GM23338 (cell line): Measurements from ENCODE around the gene TTC38. TPM values are rescaled to one million over a fixed set of nuclear protein-coding genes. Genes with fewer than 3 reads are reported as not detected.
A peak's percentile ranks its signal among the peaks of the same experiment; 100 is the strongest.

Experiments used
- ATAC-seq: fragments of 200-7000 bp; cut with Tn5 transposase; 3 replicates; pipeline ENCODE4 v1.9.1; 2020
- DNase-seq: peaks from one replicate; pipeline ENCODE4 v3.0.0-alpha.2; 2015; ENCODE audit warnings: low spot score
- H2AFZ ChIP-seq: fragments of 200-600 bp; sonication (generic); 2 replicates; pipeline ENCODE4 v1.8.0; 2016; ENCODE audit warnings: antibody characterized with exemption, mild to moderate bottlenecking, moderate library complexity
- H3F3A ChIP-seq: fragments of 200-600 bp; sonication (generic); replicated peaks from 2 replicates; pipeline ENCODE4 v1.8.0; 2017; ENCODE audit warnings: antibody characterized with exemption, mixed run types, low read depth
- H3K27ac ChIP-seq: fragments of 200-600 bp; sonication (generic); 2 replicates; pipeline ENCODE4 v1.6.1; 2016; ENCODE audit warnings: low read depth
- H3K27me3 ChIP-seq: fragments of 200-600 bp; sonication (generic); 2 replicates; pipeline ENCODE4 v1.8.0; 2016; ENCODE audit warnings: mild to moderate bottlenecking, mixed run types, moderate library complexity; ENCODE audit not compliant: insufficient read depth
- H3K36me3 ChIP-seq: fragments of 200-600 bp; sonication (generic); 2 replicates; pipeline ENCODE4 v1.8.0; 2016; ENCODE audit warnings: mild to moderate bottlenecking; ENCODE audit not compliant: insufficient read depth
- H3K4me1 ChIP-seq: fragments of 200-600 bp; sonication (generic); 2 replicates; pipeline ENCODE4 v1.8.0; 2016; ENCODE audit warnings: mild to moderate bottlenecking, moderate library complexity; ENCODE audit not compliant: insufficient read depth
- H3K4me2 ChIP-seq: fragments of 200-600 bp; sonication (generic); 2 replicates; pipeline ENCODE4 v1.7.1; 2017; ENCODE audit warnings: mixed run types
- H3K4me3 ChIP-seq: fragments of 200-600 bp; sonication (generic); 2 replicates; pipeline ENCODE4 v1.6.1; 2016; ENCODE audit warnings: mixed run types
- H3K79me2 ChIP-seq: fragments of 200-600 bp; sonication (generic); replicated peaks from 2 replicates; pipeline ENCODE4 v1.8.0; 2017; ENCODE audit warnings: mild to moderate bottlenecking; ENCODE audit not compliant: insufficient read depth
- H3K9me2 ChIP-seq: fragments of 200-600 bp; sonication (generic); 2 replicates; pipeline ENCODE4 v1.8.0; 2017; ENCODE audit not compliant: insufficient read depth
- H4K20me1 ChIP-seq: fragments of 200-600 bp; sonication (generic); replicated peaks from 2 replicates; pipeline ENCODE4 v1.8.0; 2017; ENCODE audit warnings: mild to moderate bottlenecking; ENCODE audit not compliant: insufficient read depth
- H3K27ac Mint-ChIP-seq: 2 replicates; pipeline ENCODE4 v1.8.0; 2020; ENCODE audit warnings: inconsistent platforms, mild to moderate bottlenecking, moderate library complexity, mixed read lengths
- H3K27me3 Mint-ChIP-seq: 3 replicates; pipeline ENCODE4 v1.8.0; 2022; ENCODE audit warnings: low read depth, mild to moderate bottlenecking, moderate library complexity, mixed read lengths, inconsistent platforms; ENCODE audit not compliant: insufficient read depth, poor library complexity
- H3K36me3 Mint-ChIP-seq: 3 replicates; pipeline ENCODE4 v1.8.0; 2021; ENCODE audit warnings: low read depth, mild to moderate bottlenecking, inconsistent platforms, moderate library complexity, mixed read lengths
- H3K4me1 Mint-ChIP-seq: 3 replicates; pipeline ENCODE4 v1.8.0; 2020; ENCODE audit warnings: mild to moderate bottlenecking, inconsistent platforms, mixed read lengths
- H3K4me3 Mint-ChIP-seq: 3 replicates; pipeline ENCODE4 v1.8.0; 2021; ENCODE audit warnings: moderate library complexity, mild to moderate bottlenecking, inconsistent platforms, mixed read lengths
- H3K9me3 Mint-ChIP-seq: 3 replicates; pipeline ENCODE4 v1.8.0; 2020; ENCODE audit warnings: moderate library complexity, mild to moderate bottlenecking, inconsistent platforms, mixed read lengths
- CREB1 ChIP-seq: fragments of 250-450 bp; sonication (Bioruptor Pico); IDR thresholded peaks from 2 replicates; pipeline ENCODE4 v1.5.0; 2020; ENCODE audit warnings: low read depth, mild to moderate bottlenecking, moderate library complexity
- EZH2 ChIP-seq: fragments of 200-600 bp; sonication (generic); IDR thresholded peaks from one replicate; pipeline ENCODE4 v1.8.0; 2017; ENCODE audit warnings: antibody characterized with exemption, mild to moderate bottlenecking, low read depth; ENCODE audit not compliant: unreplicated experiment
- EZH2phosphoT487 ChIP-seq: fragments of 200-600 bp; sonication (generic); IDR thresholded peaks from one replicate; pipeline ENCODE4 v1.8.1; 2018; ENCODE audit warnings: antibody characterized with exemption; ENCODE audit not compliant: unreplicated experiment
- JUNB ChIP-seq: IDR thresholded peaks from one replicate; pipeline ENCODE4 v1.6.1; 2016; ENCODE audit warnings: antibody characterized with exemption; ENCODE audit not compliant: unreplicated experiment
- NANOG ChIP-seq: IDR thresholded peaks from 2 replicates; pipeline ENCODE4 v1.6.1; 2016; ENCODE audit warnings: antibody characterized with exemption, borderline replicate concordance
- POLR2AphosphoS5 ChIP-seq: IDR thresholded peaks from 2 replicates; pipeline ENCODE4 v1.6.1; 2016; ENCODE audit warnings: antibody characterized with exemption, low read depth
- REST ChIP-seq: IDR thresholded peaks from one replicate; pipeline ENCODE4 v1.6.1; 2018; ENCODE audit warnings: antibody characterized with exemption; ENCODE audit not compliant: unreplicated experiment
- STAT1 ChIP-seq: IDR thresholded peaks from one replicate; pipeline ENCODE4 v1.6.1; 2016; ENCODE audit warnings: antibody characterized with exemption; ENCODE audit not compliant: unreplicated experiment
- ZNF331 ChIP-seq: fragments of 250-450 bp; sonication (Bioruptor Pico); IDR thresholded peaks from 2 replicates; pipeline ENCODE4 v1.5.0; 2020; ENCODE audit warnings: low read depth, mild to moderate bottlenecking, moderate library complexity
- ZNF462 ChIP-seq: fragments of 250-450 bp; sonication (Bioruptor Pico); IDR thresholded peaks from 2 replicates; pipeline ENCODE4 v1.5.0; 2020; ENCODE audit warnings: mild to moderate bottlenecking, moderate library complexity
- polyA plus RNA-seq: library from polyadenylated mRNA; unstranded; fragments of >200 nt; fragmentation: Nextera tagmentation; extraction: Ambion mirVana; gene quantifications from 2 replicates; pipeline ENCODE4 v1.2.1, GENCODE V29; 2016
- total RNA-seq: library from RNA; depleted of rRNA; stranded (reverse); fragments of >200 nt; shearing (Covaris generic); gene quantifications from 2 replicates; pipeline ENCODE4 v1.2.3, GENCODE V29; 2014
- TF ChIP-seq, protein P1 (sequence below): IDR thresholded peaks from 2 replicates; pipeline ENCODE4 v1.6.1; 2016; ENCODE audit warnings: antibody characterized with exemption

TTC38 gene
- total and polyA plus RNA-seq, 2 experiments from 2014 or later = 11.8 to 46.6 TPM

- Histone ChIP-seq H3K4me2 (no peak overlapping the region), H3K9me2 (no peaks in the 10 kb centered on the region), H4K20me1 (no peaks in the 10 kb centered on the region), H3K27ac (no peak overlapping the region), H2AFZ (no peak overlapping the region), H3K4me3 (no peak overlapping the region), H3F3A (no peaks in the 10 kb centered on the region), H3K4me1 (no peaks in the 10 kb centered on the region), H3K36me3 (peaks cover 8% of the 10 kb centered on the region; the same call in 1 of the 2 replicates), H3K27me3 (no peaks in the 10 kb centered on the region), H3K79me2 (no peaks in the 10 kb centered on the region)
- Mint-ChIP-seq H3K36me3 (peaks cover 44% of the 10 kb centered on the region), H3K9me3 (no peaks in the 10 kb centered on the region), H3K4me3 (no peak overlapping the region), H3K27ac (no peak overlapping the region), H3K27me3 (peaks cover 11% of the 10 kb centered on the region), H3K4me1 (no peaks in the 10 kb centered on the region)
- ATAC-seq (no peak), DNase-seq (peak; percentile 15)
- TF ChIP-seq, protein P1, sequence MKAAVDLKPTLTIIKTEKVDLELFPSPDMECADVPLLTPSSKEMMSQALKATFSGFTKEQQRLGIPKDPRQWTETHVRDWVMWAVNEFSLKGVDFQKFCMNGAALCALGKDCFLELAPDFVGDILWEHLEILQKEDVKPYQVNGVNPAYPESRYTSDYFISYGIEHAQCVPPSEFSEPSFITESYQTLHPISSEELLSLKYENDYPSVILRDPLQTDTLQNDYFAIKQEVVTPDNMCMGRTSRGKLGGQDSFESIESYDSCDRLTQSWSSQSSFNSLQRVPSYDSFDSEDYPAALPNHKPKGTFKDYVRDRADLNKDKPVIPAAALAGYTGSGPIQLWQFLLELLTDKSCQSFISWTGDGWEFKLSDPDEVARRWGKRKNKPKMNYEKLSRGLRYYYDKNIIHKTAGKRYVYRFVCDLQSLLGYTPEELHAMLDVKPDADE = no peak
- TF ChIP-seq NANOG = no peak
- no peak for TF ChIP-seq EZH2
- TF ChIP-seq JUNB = no peak
- no peak for TF ChIP-seq ZNF462
- no peak for TF ChIP-seq CREB1 (CRISPR knock-in tag)
- TF ChIP-seq POLR2AphosphoS5 = no peak
- TF ChIP-seq REST = no peak
- no peak for TF ChIP-seq EZH2phosphoT487
- TF ChIP-seq STAT1 = no peak
- TF ChIP-seq ZNF331 (CRISPR knock-in tag) = no peak
These were observed 13.3 kb downstream of the TTC38 start for GRCh38 chr22:46280999-46281623.
